Measurements from ENCODE around the gene ITPR1.

The ITPR1 gene

DNA sequence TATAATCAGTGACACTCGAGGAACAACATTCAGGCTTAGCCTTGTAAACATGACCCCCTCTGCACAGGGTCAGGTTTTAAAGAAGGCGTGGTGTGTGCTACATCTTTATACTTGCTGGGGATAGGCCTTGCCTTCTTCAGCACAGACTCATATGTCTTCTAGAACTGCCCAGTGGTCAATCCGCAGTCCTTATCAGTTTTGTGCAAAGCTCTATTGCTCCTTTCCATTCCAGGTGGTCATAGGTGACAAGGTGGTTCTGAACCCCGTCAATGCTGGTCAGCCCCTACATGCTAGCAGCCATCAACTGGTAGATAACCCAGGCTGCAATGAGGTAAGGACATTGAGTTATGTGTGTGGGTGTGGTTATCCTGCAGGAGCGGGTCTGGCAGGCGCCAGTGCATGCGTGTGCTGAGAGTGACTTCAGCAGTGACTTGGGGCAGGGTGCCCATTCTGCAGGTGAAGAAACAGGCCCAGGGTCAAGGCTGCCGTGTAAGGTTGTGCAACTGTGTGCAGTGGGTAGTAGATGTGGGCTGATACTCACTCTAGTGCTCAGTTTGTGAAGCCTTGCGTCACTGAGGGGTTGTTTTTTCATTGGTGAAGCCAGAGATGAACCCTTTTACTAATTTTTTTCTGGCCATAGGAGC lies 150.9 kb downstream of the ITPR1 start:
- no peak for DNase-seq (ENCODE audit: low spot score)

DNA sequence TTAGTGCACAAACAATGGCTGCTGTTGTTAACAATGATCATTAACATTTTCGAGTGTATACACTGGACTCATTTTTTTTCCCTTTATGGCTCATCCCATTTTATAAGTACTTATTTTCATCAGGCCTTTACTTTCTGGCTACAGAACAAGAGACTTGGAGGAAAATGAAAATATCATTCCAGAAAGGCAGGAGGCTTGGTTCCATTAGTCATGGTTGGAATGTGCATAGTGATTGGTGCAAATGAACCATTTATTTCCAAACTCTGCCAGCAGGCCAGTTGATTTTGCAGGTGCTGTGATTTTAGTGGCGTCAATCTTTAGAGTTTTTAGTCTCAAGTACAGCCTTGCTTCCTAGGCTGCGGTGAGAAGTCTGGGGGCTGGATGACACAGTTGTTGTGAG lies 151.8 kb downstream of the ITPR1 start:
- DNase-seq (ENCODE audit: low spot score): peak; percentile 24

DNA sequence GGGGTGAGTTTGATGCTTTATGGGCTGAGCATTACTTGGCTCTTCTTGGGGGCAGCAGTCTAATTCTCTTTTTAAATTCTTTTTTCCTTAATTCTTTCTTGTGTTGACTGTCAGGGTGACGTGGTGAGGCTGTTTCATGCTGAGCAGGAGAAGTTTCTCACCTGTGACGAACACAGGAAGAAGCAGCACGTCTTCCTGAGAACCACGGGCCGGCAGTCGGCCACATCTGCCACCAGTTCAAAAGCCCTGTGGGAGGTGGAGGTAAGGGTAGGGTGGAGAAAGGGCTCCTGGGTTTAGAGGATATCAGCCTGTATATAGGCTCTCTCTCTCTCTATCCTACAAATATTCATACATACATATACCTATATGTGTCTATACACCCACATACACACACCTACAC lies 152.3 kb downstream of the ITPR1 start:
- DNase-seq (ENCODE audit: low spot score): no peak

DNA sequence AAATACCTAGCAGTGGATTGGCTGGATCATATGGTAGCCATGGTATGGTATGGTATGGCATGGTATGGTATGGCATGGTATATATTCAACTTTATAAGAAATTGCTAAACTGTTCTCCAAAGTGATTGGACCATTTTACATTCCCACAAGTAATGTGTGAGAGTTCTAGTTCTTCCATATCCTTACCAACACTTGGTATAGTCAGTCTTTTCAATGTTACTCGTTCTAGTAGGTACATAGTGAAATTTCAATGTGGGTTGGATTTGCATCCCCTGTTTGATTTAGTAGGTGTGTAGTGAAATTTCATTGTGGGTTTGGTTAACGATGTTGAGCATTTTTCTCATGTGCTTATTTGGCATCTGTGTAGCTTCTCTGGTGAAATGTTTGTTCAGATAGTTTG lies 154.3 kb downstream of the ITPR1 start:
- no peak for DNase-seq (ENCODE audit: low spot score)

DNA sequence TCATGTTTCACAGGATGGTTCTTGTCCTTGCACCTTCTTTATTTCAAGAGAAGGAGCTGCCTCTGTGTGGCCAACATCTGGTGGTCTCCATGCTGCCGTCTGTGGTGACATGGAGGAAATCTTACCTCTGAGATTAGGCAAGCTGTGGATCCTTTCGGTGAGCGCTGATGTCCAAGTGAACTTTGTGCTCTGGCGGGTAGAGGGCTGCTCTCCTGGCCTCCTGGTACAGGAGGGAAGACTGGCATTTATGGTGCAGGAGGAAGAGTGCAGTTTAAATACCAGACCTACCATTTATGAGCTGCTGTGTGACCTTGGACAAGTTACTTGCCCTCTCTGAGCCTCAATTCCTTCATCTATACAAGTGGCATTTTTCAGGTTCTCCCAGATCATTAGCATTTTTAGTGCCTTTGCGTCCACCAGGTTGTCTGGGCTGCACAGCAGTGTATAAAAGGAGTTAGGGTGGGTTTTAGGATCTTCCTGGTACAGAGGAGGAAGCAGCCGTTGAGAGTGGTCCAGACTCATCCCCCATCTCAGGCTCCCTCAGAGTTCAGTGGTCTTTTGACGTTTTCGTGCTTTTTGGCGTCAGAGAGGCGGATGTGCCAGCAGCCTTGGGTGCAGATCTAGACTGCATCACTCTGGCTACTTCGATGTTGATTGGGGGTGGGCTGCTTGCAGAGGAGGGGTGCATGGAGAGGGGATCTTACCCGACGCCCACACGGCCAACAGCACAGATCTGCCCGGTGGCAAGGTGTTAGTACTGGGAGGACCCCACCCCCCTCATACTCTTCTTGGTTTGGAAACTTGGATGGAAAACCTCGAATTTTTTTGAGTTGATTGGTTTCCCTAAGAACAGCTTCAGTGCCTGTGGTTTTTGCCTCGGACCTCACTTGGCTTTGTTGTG lies 162.2 kb downstream of the ITPR1 start:
- no peak for DNase-seq (ENCODE audit: low spot score)

DNA sequence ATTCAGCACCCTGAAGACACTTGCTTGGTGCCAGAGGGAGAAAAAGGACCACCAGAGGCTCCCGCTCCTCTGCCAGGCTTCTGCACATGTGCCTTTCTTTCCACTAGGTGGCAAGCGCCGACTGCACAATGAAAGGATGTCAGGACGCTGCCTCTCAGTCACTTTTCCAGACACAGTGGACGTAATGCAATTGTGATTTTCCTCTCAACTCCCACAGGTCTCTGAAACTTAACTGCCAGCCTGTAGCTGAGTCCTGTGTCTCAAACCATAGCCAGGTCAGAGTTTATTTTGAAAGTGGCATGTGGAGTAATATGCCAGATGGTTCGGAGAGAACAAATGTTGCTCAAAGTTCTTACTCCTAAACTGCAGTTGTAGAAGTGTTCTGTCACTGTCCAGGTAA lies 162.9 kb downstream of the ITPR1 start:
- DNase-seq (ENCODE audit: low spot score): peak; percentile 71

DNA sequence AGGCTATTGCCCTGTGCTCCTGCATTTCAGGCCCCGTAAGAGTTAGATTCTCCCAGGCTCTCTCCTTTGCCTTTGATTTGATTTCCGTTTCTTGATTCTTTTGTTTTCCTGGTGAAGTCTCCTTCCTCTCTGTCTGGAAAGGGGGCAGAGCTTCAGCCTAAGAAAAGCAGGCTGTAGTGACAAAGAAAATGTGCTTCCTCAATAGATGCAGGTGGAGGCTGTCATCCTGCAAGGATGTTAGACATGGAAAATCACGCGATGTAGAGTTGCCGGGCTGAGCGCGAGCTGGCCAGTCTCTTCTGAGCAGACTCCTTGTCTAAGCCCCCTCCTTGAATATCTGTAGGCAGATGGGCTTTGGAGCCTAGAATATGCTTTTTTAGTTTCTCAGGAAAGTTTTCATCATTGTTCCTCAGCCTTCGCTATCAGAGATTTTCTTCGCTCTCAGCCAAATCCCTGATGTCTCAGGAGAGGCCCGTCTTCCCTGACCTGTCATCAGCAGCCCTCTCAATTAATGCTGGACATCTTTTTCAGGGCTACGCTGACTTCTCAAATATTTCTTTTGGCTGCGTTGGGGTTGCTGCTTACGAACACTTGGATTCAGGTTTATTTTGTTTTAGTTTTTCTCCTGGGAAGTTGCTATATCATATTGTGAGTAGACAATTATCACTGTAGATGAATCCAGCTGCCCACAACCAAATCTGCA lies 163.6 kb downstream of the ITPR1 start:
- DNase-seq (ENCODE audit: low spot score): no peak

DNA sequence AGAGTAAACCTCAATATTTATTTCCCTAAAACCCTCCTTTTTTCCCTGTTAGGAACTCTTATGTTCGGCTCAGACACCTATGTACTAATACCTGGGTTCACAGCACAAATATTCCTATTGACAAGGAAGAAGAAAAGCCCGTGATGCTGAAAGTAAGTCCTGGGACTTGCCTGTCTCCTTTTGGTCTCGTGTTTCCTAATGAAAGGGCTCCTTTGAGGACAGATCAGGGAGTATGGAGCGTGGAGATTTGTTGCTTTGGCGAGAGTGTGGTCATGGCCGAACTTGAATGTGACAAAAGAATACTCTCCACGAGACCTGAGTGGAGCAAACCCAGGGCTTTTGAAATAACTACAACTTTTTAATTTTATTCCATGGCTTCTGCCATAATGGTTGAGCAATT lies 167.8 kb downstream of the ITPR1 start:
- DNase-seq (ENCODE audit: low spot score): no peak

DNA sequence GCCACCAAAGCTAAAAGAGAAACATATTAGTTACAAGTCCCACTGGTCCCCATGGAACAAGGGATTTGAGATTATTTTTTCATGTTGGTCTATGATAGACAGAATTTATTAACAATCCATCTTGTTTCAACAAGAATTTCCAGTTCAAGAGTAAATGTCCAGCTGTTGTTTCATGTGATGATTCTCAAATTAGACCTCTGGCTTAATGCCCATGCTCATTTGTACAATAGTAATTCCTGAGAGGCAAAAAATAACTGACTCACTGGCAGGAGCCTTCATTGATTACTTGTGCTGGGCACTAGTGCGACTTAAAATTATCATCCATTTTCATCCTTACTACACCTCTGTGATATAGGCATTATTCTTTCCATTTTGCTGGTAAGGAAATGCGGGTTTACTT lies 171.3 kb downstream of the ITPR1 start:
- no peak for DNase-seq (ENCODE audit: low spot score)

DNA sequence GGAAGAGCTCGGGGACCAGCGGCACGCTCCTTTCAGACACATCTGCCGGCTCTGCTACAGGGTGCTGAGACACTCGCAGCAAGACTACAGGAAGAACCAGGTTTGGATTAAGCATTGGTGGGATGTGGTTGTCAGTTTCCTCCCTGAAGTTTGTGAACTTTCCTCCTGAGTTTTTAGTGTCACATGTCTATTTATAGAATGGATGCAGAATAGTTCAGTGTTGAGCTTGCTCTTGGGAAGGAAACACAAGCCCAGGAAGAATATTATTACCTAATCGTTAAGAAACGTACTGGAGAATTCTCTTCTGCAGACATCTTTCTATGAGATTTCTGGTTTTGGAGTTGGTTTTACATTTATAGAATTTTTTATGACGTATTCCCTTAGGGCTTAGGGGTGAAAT lies 172.0 kb downstream of the ITPR1 start:
- no peak for DNase-seq (ENCODE audit: low spot score)

DNA sequence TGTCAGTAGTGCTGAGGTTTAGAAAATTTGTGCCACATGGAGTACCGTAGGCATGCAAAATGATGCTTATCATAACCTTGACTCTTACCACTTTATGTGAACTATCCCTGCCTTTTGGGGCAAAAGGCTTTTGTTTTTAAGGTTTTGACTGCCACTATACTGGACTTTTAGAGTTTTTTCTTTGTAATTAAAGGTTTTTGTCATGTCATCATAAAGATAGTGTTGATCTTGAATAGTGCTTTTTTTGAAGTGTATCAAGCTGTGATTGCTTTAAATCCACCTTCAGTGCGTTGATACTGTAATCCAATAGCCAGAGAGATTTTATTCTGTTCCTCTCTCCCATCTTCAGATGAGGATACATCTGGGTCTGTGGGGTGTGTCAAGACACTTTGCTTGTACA lies 172.9 kb downstream of the ITPR1 start:
- no peak for DNase-seq (ENCODE audit: low spot score)

DNA sequence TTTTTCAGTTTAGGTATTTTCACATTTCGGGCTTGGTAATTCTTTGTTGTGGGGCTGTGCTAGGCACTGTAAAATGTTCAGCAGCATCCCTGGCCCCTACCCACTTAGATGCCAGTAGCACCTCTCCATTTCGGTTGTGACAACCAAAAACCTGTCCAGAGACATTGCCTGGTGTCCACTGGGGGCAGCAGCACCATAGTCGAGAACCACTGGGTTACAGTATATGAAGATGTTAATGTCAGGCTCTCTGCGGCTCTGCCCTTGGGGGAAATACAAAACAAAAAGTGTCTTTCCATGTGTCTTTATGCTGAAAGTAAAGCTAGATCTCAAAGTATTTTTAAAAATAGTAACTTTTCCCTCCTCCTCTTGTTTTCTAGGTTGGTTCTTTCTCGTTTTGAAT lies 177.2 kb downstream of the ITPR1 start:
- DNase-seq (ENCODE audit: low spot score): peak; percentile 17

DNA sequence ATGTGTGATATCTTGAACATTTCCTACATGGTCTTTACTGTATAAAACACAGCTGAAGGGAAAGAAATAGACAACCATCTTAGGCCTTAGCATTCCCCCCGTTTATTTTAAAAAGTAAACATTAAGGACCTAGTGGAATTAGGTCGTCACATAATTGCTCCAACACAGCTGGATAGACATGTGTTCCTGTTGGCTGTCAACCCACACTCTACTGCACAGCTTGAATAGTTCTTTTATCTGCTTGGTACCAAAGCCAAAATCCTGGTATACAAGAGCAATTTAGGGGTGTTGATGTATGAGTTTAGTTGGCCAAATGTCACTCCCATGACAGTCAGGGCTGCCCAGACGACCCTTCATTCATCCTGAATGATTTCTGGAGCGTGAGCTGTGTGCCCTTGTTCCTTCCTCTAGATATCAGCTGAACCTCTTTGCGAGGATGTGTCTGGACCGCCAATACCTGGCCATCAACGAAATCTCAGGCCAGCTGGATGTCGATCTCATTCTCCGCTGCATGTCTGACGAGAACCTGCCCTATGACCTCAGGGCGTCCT lies 179.7 kb downstream of the ITPR1 start:
- DNase-seq (ENCODE audit: low spot score): no peak

DNA sequence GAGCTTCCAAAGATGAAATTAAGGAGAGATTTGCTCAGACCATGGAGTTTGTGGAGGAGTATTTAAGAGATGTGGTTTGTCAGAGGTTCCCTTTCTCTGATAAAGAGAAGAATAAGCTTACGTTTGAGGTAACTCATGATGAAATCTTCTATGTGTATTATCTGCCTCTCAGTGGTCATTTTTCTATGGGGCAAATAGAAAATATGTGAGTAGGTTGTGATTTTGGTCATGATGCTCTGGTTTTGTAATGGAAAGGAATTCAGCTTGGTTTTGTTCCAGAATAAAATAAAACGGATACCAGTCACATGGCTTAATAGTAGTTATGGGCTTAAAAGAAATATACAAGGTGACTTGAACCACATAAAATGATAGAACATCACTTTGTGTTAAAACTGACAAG lies 181.1 kb downstream of the ITPR1 start:
- DNase-seq (ENCODE audit: low spot score): no peak

DNA sequence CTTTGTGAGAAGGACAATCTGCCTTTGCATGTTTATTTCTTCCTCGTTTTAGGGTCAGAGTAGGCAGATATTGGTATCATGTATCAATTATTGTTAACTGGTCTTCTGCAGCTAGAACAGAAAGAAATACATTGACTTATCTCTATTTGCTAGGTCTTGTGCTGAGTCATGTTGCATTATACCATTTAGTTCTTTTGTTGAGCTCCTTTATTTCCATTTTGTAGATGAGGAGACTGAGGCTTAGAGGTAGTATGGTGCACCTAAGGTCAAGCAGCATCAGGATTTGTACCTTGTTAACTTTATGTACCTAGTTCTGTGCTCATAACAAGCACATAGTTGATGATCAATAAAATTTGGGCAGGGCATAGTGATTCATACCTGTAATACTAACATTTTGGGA lies 182.6 kb downstream of the ITPR1 start:
- DNase-seq (ENCODE audit: low spot score): no peak

DNA sequence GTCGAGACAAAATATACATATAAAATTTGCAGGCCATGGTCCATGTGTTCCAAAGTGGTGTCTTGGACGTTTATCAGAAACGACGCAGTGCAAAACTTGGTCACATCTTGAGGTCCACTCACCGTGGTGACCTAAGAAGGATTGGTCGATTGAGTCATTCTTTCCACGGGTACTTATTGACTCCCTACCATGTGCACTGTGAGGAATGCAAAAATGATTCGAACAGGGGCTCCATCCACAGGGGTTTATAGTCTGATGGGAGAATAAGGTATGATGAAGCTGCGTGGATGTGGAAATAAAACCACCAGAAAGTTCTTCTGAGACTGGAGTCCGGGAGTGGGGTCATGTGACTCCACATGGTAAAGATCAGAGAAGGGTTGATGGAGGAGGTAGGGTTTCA lies 185.2 kb downstream of the ITPR1 start:
- DNase-seq (ENCODE audit: low spot score): no peak

DNA sequence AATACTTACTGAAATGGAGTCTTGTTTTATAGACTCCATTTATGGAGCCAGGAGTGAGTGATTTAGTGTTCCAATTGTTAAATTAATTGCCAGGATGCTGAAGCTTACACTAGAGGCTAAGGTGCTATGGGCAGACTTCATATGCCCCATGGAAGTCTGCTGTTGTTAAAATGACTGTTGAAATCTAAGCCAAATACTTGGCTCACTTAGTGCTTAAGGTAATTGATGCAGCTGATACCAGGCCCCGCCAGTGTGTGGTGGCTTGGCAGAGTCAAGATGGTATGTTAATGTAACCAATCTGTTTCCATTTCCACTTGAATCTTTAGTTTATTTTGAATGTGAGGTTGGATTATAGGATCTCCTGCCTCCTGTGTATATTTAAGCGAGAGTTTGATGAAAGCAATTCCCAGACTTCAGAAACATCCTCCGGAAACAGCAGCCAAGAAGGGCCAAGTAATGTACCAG lies 187.1 kb downstream of the ITPR1 start:
- no peak for DNase-seq (ENCODE audit: low spot score)

DNA sequence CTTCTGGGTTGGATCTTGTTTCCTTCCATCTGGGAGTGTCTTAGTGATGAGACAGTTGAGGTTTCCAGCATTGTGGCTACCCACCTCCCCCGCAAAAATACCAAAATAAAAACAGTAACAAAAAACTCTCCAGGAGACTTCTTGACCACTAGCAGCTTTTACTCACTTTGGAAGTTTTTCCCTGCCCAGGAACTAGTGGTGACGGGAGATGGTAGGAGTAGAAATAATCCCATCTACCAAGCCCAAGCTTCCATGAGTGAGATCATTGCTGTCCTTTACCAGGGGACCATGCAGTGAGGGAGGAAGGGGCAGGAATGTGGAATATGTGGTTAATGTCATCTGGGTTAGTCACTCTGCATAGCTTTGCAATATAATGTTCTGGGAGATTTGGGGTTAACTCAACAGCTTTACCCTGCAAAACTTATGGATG lies 187.7 kb downstream of the ITPR1 start:
- peak; percentile 41 for DNase-seq (ENCODE audit: low spot score)

DNA sequence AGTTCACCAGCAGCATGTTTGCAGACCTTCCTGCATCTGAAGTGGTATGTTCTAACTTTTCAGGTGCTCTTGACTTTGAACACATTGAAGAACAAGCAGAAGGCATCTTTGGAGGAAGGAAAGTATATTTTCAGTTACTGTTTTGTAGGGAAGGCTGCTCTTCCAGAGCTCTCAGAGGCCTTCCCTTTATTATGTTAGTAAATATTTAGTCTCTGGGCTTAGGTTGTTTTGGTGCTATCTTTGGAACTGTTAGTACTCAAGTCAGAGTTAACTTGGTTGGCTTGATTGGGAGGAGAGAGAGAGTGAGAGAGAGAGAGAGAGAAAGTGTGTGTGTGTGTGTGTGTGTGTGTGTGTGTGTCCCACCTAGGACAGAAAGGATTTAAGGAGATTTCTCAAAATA lies 188.2 kb downstream of the ITPR1 start:
- DNase-seq (ENCODE audit: low spot score): no peak

DNA sequence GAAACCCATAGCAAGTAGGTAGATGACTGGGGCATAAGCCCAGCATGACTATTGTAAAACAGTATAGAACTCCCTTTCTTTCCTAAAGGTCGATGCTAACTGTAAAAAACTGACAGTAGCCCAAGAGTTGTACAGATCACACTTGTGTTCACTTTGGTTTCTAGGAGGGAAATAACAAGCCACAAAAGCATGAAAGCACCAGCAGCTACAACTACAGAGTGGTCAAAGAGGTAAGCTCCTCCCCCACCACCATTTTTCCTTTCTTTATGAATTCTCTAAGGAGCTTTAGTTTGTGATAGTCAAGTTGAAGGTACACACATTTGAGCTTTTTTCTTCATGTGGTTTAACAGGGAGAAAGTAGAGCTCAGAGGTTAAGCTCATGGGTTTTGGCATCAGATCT lies 191.0 kb downstream of the ITPR1 start:
- DNase-seq (ENCODE audit: low spot score): no peak

DNA sequence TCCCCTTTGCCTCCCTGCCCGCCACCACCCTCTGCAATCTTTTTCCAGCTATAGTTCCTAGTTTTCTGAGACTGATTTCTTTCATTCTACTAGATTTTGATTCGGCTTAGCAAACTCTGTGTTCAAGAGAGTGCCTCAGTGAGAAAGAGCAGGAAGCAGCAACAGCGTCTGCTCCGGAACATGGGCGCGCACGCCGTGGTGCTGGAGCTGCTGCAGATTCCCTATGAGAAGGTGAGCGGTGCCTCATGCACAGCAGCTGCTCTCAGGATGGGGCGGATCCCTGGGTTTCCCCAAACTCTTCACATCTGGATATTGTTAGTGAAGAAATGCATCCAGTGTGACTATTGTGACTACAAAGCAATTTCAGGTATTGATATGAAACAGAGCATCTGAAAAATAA lies 191.8 kb downstream of the ITPR1 start:
- no peak for DNase-seq (ENCODE audit: low spot score)

DNA sequence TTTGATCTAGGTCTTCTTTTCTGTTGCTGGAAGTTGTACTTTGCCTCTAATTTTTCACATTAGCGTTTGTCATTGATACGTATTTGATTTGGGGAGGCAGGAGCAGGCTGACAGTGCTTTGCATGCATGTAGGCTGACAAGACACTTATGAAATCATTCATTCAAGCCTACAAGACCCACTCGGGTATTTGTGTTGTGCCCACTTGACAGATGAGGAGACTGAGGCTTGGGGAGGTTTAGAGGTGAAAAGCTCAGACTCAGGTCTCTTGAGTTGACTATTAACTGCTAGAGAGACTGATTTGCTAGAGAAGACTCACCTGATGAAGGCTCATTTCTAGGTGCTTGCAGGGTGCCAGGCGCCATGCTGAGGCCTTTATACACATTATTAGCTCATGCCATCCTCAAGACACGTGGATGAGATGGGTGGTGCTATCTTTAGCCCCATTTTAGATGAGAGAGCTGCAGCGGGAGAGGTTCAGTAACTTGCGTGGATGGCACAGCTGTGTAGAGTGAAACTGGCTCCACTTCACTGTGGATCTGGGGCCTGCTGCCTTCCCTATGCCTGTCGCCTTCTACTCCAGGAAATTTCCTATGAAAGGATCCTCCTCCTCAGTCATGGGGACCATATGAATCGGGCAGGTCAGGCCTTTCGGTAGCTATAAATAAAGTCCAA lies 192.7 kb downstream of the ITPR1 start:
- DNase-seq (ENCODE audit: low spot score): no peak

Data from AG08396 (cell line).